ENCODE data around the gene NAGLU. TPM values are rescaled to one million over a fixed set of nuclear protein-coding genes. Genes with fewer than 3 reads are reported as not detected.
"Not testable (repeated sequence)": the region's sequence is repeated elsewhere in the genome, so short reads cannot be mapped to it uniquely, and the experiment has no call there.

The NAGLU gene
- total RNA-seq, 6 experiments from 2014 or later, result 38.7 to 43.1 (median 39.9) TPM

DNA sequence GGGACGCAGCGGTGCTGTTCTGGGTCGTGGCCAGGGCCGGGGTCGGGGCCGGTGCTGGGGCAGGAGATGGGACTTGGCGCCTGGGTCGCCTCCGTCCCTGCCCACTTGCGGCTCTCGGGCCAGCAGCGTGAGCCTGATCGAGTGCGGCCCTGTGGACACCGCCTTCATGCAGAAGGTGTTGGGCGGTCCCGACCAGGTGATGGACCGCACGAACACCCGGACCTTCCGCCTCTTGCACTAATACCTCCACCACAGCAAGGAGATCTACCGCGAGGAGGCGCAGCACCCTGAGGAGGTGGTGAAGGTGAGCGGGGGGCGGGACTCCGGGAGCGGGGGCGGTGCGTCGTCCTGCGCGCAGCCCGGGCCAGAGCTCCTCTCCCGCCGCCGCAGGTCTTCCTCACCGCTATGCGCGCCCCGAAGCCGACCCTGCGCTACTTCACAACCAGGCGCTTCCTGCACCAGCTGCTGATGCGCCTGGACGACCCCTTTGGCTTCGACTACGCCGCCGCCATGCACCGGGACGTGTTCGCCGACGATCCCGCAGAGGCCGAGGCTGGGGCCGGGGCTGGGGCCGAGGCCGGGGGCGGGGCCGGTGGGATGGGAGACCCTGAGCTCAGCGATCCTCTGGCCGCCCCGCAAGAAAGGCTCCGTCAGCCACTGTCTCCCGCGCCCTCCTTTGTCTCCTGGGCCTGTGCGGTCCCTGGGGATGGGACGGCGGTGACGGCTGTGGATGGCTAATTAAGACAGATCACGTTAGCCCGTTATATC lies 12.2 kb downstream of the NAGLU start:
- H3K4me3 Mint-ChIP-seq, result peak overlapping the region; percentile 28; the same call in 1 of the 2 replicates
- peak; percentile 67 for TF ChIP-seq CTCF (IDR thresholded peaks at IDR 0.05)
- 0 out of 2 replicates have a peak, but pooled peaks cover 4% of the 10 kb centered on the region for H3K36me3 Mint-ChIP-seq (ENCODE audit: low read depth)
- DNase-seq, result no peak
- H3K27me3 Mint-ChIP-seq (ENCODE audit: insufficient read depth), result peaks cover 5% of the 10 kb centered on the region
- no peaks in the 10 kb centered on the region for H3K9me3 Mint-ChIP-seq
- H3K27ac Mint-ChIP-seq, result no peak overlapping the region
- H3K4me1 Mint-ChIP-seq (ENCODE audit: low read depth), result peaks cover 9% of the 10 kb centered on the region; the same call in 1 of the 2 replicates

GRCh38 chr17:42548993-42549755 lies 13.1 kb downstream of the NAGLU start:
- H3K9me3 Mint-ChIP-seq, result no peaks in the 10 kb centered on the region
- H3K4me1 Mint-ChIP-seq (ENCODE audit: low read depth), result peaks cover 9% of the 10 kb centered on the region; the same call in 1 of the 2 replicates
- 0 out of 2 replicates have a peak, but pooled peaks cover 4% of the 10 kb centered on the region for H3K36me3 Mint-ChIP-seq (ENCODE audit: low read depth)
- no peak for TF ChIP-seq CTCF (IDR thresholded peaks at IDR 0.05)
- H3K27ac Mint-ChIP-seq, result no peak overlapping the region
- H3K27me3 Mint-ChIP-seq (ENCODE audit: insufficient read depth), result peaks cover 5% of the 10 kb centered on the region
- DNase-seq, result no peak
- H3K4me3 Mint-ChIP-seq, result no peak overlapping the region

DNA sequence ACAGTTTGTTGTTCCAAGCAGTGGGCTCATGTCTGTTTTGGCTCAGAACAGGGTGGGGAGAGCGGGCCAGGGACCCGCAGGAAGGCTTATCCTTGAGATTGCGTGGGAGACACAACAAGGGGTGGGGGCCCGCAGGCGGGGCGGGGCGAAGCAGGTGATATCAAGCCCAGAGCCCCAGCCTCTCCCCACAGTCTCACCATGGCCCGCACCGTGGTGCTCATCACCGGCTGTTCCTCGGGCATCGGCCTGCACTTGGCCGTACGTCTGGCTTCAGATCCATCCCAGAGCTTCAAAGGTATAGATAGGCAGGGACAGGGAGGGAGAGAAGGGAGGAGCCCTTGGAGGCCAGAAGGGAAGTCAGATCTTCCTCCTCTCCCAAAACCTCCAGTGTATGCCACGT lies 16.7 kb downstream of the NAGLU start, which contains the start of gene HSD17B1:
Gene HSD17B1, plus strand, starts transcription at position 188 of the 400 bp plus-strand sequence. Its CDS starts 11 bp downstream, at position 199.
- Mint-ChIP-seq H3K27ac (peak within 1 kb of the TSS; percentile 11; the same call in 1 of the 2 replicates), H3K4me3 (peak within 1 kb of the TSS; percentile 91), H3K4me1 (ENCODE audit: low read depth) (peaks cover 17% of the 10 kb centered on the region)
- not testable (repeated sequence) for H3K36me3 Mint-ChIP-seq (ENCODE audit: low read depth); DNase-seq; H3K27me3 Mint-ChIP-seq (ENCODE audit: insufficient read depth); H3K9me3 Mint-ChIP-seq

DNA sequence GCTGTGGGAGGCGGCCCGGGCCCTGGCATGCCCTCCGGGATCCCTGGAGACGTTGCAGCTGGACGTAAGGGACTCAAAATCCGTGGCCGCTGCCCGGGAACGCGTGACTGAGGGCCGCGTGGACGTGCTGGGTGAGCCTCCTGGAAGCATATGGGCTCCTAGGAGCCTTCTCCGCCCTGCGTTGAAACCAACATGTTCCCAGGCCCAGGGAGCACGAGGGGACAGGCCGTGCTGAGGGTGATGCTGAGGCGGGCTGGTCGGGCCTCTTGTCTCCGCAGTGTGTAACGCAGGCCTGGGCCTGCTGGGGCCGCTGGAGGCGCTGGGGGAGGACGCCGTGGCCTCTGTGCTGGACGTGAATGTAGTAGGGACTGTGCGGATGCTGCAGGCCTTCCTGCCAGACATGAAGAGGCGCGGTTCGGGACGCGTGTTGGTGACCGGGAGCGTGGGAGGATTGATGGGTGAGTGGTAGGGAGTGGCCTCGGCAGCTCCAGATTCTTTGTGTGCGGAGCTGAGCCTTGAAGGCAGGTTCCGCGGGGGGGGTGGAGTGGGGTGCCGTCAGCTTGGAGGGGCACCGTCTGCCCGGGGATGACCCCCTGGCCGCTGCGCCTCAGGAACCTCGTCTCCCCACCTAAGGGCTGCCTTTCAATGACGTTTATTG lies 17.2 kb downstream of the NAGLU start:
- Mint-ChIP-seq H3K27me3 (ENCODE audit: insufficient read depth) (peaks cover 3% of the 10 kb centered on the region), H3K4me3 (peak overlapping the region; percentile 91), H3K4me1 (ENCODE audit: low read depth) (peaks cover 17% of the 10 kb centered on the region), H3K36me3 (ENCODE audit: low read depth) (no peaks in the 10 kb centered on the region), H3K9me3 (no peaks in the 10 kb centered on the region), H3K27ac (no peak overlapping the region)
- DNase-seq, result no peak
- TF ChIP-seq CTCF (IDR thresholded peaks at IDR 0.05), result no peak

DNA sequence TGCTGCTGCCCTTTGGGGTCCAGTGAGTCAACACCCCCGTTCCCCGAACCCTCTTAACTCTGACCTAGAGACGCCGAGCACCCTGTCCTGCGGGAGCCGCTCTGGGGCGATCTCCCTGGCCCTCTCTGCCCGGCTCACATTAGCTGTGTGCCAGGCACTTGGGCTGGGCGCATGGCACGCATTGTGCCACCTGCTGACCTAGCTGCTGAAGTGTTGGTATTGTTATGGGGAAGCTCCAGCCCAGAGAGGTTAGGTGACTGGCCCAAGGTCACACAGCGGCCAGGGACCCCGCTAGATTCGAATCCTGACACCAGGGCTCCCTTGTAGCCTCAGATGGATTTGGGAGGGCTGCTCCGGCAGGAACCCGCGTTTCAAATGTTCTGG lies 17.8 kb downstream of the NAGLU start:
- TF ChIP-seq CTCF (IDR thresholded peaks at IDR 0.05), result peak; percentile 19; the same call in 1 of the 2 replicates
- Mint-ChIP-seq H3K4me1 (ENCODE audit: low read depth) (peaks cover 14% of the 10 kb centered on the region), H3K36me3 (ENCODE audit: low read depth) (no peaks in the 10 kb centered on the region), H3K27me3 (ENCODE audit: insufficient read depth) (peaks cover 3% of the 10 kb centered on the region), H3K27ac (peak overlapping the region; percentile 88), H3K4me3 (peak overlapping the region; percentile 91), H3K9me3 (no peaks in the 10 kb centered on the region)
- no peak for DNase-seq
